K562 (cell line): Measurements from ENCODE around the gene RNPEPL1. TPM values are rescaled to one million over a fixed set of nuclear protein-coding genes. Genes with fewer than 3 reads are reported as not detected.

Experiments
- ATAC-seq: fragments of 200-7000 bp; cut with Tn5 transposase; 3 replicates; pipeline ENCODE4 v1.9.1; 2020; ENCODE audit warnings: moderate library complexity
- BruUV-seq: library from RNA; stranded (reverse); fragments of 400-500 nt; replicated peaks from 2 replicates; lab custom pipeline; 2021; lab: Mats Ljungman, UMichigan
- CTCF ChIA-PET: fragments of 300-600 bp; formaldehyde crosslinking; extraction: SDS; loops from one replicate; lab custom pipeline; 2021; ENCODE audit warnings: low intra/inter-chr PET ratio; lab: Yijun Ruan, JAX
- POLR2A ChIA-PET: fragments of 300-600, 350-650 bp; sonication (Branson Sonifier 250); formaldehyde crosslinking; extraction: SDS; loops from one replicate; lab custom pipeline; 2021; ENCODE audit warnings: antibody characterized with exemption, inconsistent platforms; lab: Yijun Ruan, JAX
- DNase-seq, 4 experiments: peaks; one replicate each; pipeline versions ENCODE4 v3.0.0 to v3.0.0-alpha.2; 2011 to 2018; ENCODE audit warnings: low spot score in 3 of 4, mixed read lengths in 3 of 4; ENCODE audit errors: extremely low read depth in 1 of 4
- FAIRE-seq: peaks from 2 replicates; lab custom pipeline; 2011; peaks lifted over from hg19 to GRCh38; lab: Jason Lieb, UNC
- H2AFZ ChIP-seq: 2 replicates; pipeline ENCODE4 v1.6.0; 2011; ENCODE audit warnings: low read depth, low read length, control low read depth, inconsistent platforms
- H3K27ac ChIP-seq: fragments of 200-600 bp; 3 replicates; pipeline ENCODE4 v1.8.0; 2011; ENCODE audit warnings: low read depth, mild to moderate bottlenecking, control low read depth, inconsistent platforms, low read length, moderate library complexity, mixed read lengths; ENCODE audit errors: extremely low read depth
- H3K27me3 ChIP-seq, 2 experiments: fragments of 300-600 bp in 1 of 2; 2 replicates in 1 of 2; 3 replicates in 1 of 2; pipeline versions ENCODE4 v1.6.0 to v1.8.0; 2011; ENCODE audit warnings: inconsistent platforms in 2 of 2, low read length in 2 of 2, mild to moderate bottlenecking in 1 of 2, mixed read lengths in 1 of 2, moderate library complexity in 1 of 2; ENCODE audit not compliant: control insufficient read depth in 2 of 2, insufficient read depth in 2 of 2
- H3K36me3 ChIP-seq: fragments of 300-600 bp; 3 replicates; pipeline ENCODE4 v1.8.0; 2011; ENCODE audit warnings: mild to moderate bottlenecking, low read length, inconsistent platforms; ENCODE audit not compliant: control insufficient read depth, insufficient read depth
- H3K4me1 ChIP-seq, 2 experiments: fragments of 200-600 bp in 1 of 2; replicated peaks in 1 of 2; 2 replicates in 1 of 2; 3 replicates in 1 of 2; pipeline versions ENCODE4 v1.5.1 to v1.8.0; 2011; ENCODE audit warnings: inconsistent platforms in 2 of 2, low read length in 2 of 2, mild to moderate bottlenecking in 1 of 2, mixed read lengths in 1 of 2, moderate library complexity in 1 of 2; ENCODE audit not compliant: control insufficient read depth in 2 of 2, insufficient read depth in 2 of 2
- H3K4me2 ChIP-seq: 2 replicates; pipeline ENCODE4 v1.6.1; 2011; ENCODE audit warnings: low read length, control low read depth, inconsistent platforms, mixed read lengths; ENCODE audit not compliant: insufficient read depth
- H3K4me3 ChIP-seq: fragments of 200-600 bp; sonication (generic), shearing (Covaris generic); 2 replicates; pipeline ENCODE4 v1.5.1; 2016; ENCODE audit warnings: control low read depth, inconsistent platforms
- H3K79me2 ChIP-seq: fragments of 200-600 bp; 3 replicates; pipeline ENCODE4 v1.8.0; 2011; ENCODE audit warnings: low read length, inconsistent platforms; ENCODE audit not compliant: control insufficient read depth, insufficient read depth
- H3K9ac ChIP-seq, 2 experiments: 2 replicates each; pipeline versions ENCODE4 v1.6.0 to v1.6.1; 2011; ENCODE audit warnings: low read depth in 2 of 2, low read length in 2 of 2, control low read depth in 1 of 2, inconsistent platforms in 1 of 2, mild to moderate bottlenecking in 1 of 2, mixed read lengths in 1 of 2; ENCODE audit not compliant: insufficient read depth in 1 of 2
- H3K9me1 ChIP-seq: one replicate; pipeline ENCODE4 v1.6.0; 2011; ENCODE audit warnings: inconsistent platforms, mild to moderate bottlenecking, low read length, moderate library complexity; ENCODE audit not compliant: control insufficient read depth, insufficient read depth
- H3K9me3 ChIP-seq: replicated peaks from 2 replicates; pipeline ENCODE4 v1.5.1; 2011; ENCODE audit warnings: low read depth, low read length, inconsistent platforms; ENCODE audit not compliant: control insufficient read depth, insufficient read depth
- H4K20me1 ChIP-seq: replicated peaks from 2 replicates; pipeline ENCODE4 v1.6.1; 2011; ENCODE audit warnings: low read length, inconsistent platforms, mixed read lengths; ENCODE audit not compliant: control insufficient read depth, insufficient read depth
- CEBPB ChIP-seq: fragments of 450-650 bp; IDR thresholded peaks from 2 replicates; pipeline ENCODE4 v1.6.1; 2016; ENCODE audit warnings: missing genetic modification characterization, missing compliant biosample characterization
- EHMT2 ChIP-seq: fragments of 450-650 bp; IDR thresholded peaks from 2 replicates; pipeline ENCODE4 v1.6.1; 2018; ENCODE audit warnings: antibody characterized with exemption
- GABPA ChIP-seq: fragments of 200-800 bp; sonication (Bioruptor generic); conservative IDR thresholded peaks from 2 replicates; pipeline ENCODE4 v1.6.1; 2016; ENCODE audit warnings: low read depth, missing genetic modification characterization, missing compliant biosample characterization
- GABPB1 ChIP-seq: sonication (generic); formaldehyde crosslinking; IDR thresholded peaks from 2 replicates; pipeline ENCODE4 v1.8.0; 2022; ENCODE audit warnings: mild to moderate bottlenecking, missing genetic modification reagents
- KLF10 ChIP-seq: fragments of 250-450 bp; sonication (Bioruptor Pico); IDR thresholded peaks from 2 replicates; pipeline ENCODE4 v1.6.1; 2021; ENCODE audit warnings: matching md5 sums
- LCOR ChIP-seq: sonication (generic); formaldehyde crosslinking; IDR thresholded peaks from 2 replicates; pipeline ENCODE4 v1.8.0; 2022; ENCODE audit warnings: mild to moderate bottlenecking, missing genetic modification reagents
- MAFK ChIP-seq: IDR thresholded peaks from 2 replicates; pipeline ENCODE4 v1.6.1; 2011; ENCODE audit warnings: low read length, improper control_type of control experiment
- NR2F6 ChIP-seq: fragments of 450-650 bp; formaldehyde crosslinking; IDR thresholded peaks from 2 replicates; pipeline ENCODE4 v1.4.0; 2020; ENCODE audit warnings: mild to moderate bottlenecking
- POLR2G ChIP-seq: fragments of 200-400 bp; formaldehyde crosslinking; IDR thresholded peaks from 2 replicates; pipeline ENCODE4 v1.6.1; 2017; ENCODE audit warnings: low read depth, mild to moderate bottlenecking, antibody characterized with exemption, low read length, moderate library complexity
- PTBP1 ChIP-seq: fragments of 200-400 bp; formaldehyde crosslinking; IDR thresholded peaks from 2 replicates; pipeline ENCODE4 v1.6.1; 2017; ENCODE audit warnings: low read depth, low read length
- RBM25 ChIP-seq: fragments of 200-400 bp; formaldehyde crosslinking; IDR thresholded peaks from 2 replicates; pipeline ENCODE4 v1.6.1; 2018; ENCODE audit warnings: low read length, low read depth, moderate library complexity; ENCODE audit not compliant: severe bottlenecking
- SREBF2 ChIP-seq: sonication (generic); formaldehyde crosslinking; IDR thresholded peaks from 2 replicates; pipeline ENCODE4 v1.4.0; 2020; ENCODE audit warnings: mild to moderate bottlenecking, missing genetic modification reagents
- WGBS: fragments of 100-300 bp; shearing (Covaris generic); methylation state at CpG from one replicate; pipeline ENCODE4 v1.1.6; 2016; ENCODE audit warnings: low coverage, mixed read lengths; ENCODE audit not compliant: insufficient coverage; ENCODE audit errors: missing lambda C conversion rate; 5-methylcytosine and 5-hydroxymethylcytosine counted together
- in situ Hi-C: fragments of 300-500 bp; cut with MboI; formaldehyde crosslinking; loops from 4 replicates; pipeline ENCODE4 v1.15.0; 2018; ENCODE audit warnings: inconsistent platforms, mixed read lengths
- intact Hi-C: fragments of 100-400 bp; cut with micrococcal nuclease; formaldehyde crosslinking; loops from 2 replicates; pipeline ENCODE4 v1.14.2; 2022
- polyA plus RNA-seq, 8 experiments: library from polyadenylated mRNA; depleted of rRNA in 4 of 8; stranded (reverse) in 5 of 8; unstranded in 3 of 8; fragments of >200 nt; fragmentation: Nextera tagmentation in 2 of 8; fragmentation: Illumina TruSeq in 1 of 8; extraction: Ambion mirVana in 2 of 8; extraction: Trizol in 1 of 8; gene quantifications; 2 replicates each; pipeline versions ENCODE4 v1.2.1 to v1.2.3, GENCODE V29; 2011 to 2014; ENCODE audit warnings: inconsistent platforms in 1 of 8, missing spikeins in 1 of 8
- total RNA-seq, 7 experiments: library from RNA; depleted of rRNA in 6 of 7; stranded (reverse); fragments of >200 nt in 6 of 7; fragmentation: Illumina TruSeq in 2 of 7; extraction: Trizol in 2 of 7; gene quantifications; 2 replicates each; pipeline versions ENCODE4 v1.2.1 to v1.2.3, GENCODE V29; 2011 to 2021; ENCODE audit warnings: low replicate concordance in 1 of 7
- TF ChIP-seq, protein P1 (sequence below): sonication (generic); formaldehyde crosslinking; IDR thresholded peaks from 2 replicates; pipeline ENCODE4 v1.9.0; 2022; ENCODE audit warnings: mild to moderate bottlenecking, missing genetic modification reagents
- TF ChIP-seq, protein P2 (sequence below), 3 experiments: fragments of 200-800 bp in 1 of 3; fragments of 250-450 bp in 1 of 3; fragments of 450-650 bp in 1 of 3; sonication (Bioruptor Pico) in 1 of 3; sonication (Bioruptor generic) in 1 of 3; formaldehyde crosslinking in 1 of 3; IDR thresholded peaks; 2 replicates each; pipeline versions ENCODE4 v1.6.1 to v1.8.0; 2016 to 2022; ENCODE audit warnings: mild to moderate bottlenecking in 2 of 3, missing genetic modification characterization in 2 of 3, missing compliant biosample characterization in 1 of 3, moderate library complexity in 1 of 3
- TF ChIP-seq, protein P3 (sequence below): fragments of 200-800 bp; sonication (Bioruptor generic); IDR thresholded peaks from 2 replicates; pipeline ENCODE4 v1.6.1; 2017; ENCODE audit warnings: missing genetic modification characterization, missing compliant biosample characterization

The RNPEPL1 gene
- total and polyA plus RNA-seq, 9 of the 15 experiments (the other 6 are each of a cell fraction or from before 2014, with no cell fraction given), result 0.07 to 38.7 (median 5.6) TPM

DNA sequence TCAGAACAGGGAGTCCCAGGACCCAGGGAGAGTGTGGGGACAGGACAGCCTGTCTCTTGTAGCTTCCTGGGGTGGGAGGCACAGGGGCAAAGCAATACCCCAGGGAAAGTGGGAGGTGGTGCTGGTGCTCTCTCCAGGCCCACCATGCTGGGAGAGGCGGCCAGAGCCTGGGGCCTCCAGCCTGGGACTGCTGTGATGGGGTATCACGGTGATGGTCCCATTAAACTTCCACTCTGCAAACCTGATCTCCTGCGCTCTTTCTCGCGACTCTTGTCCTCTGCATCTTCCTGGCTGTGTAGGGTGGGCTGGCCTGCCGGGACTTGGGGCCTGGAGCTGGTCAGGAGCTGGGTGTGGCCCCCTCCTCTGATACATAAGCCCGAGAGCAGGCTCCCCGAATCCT is 10.2 kb downstream of the RNPEPL1 start (continued):
- TF ChIP-seq MAFK, result no peak
- no peak for TF ChIP-seq KLF10 (CRISPR knock-in tag)
- TF ChIP-seq NR2F6 (CRISPR knock-in tag), result no peak
- no peak for TF ChIP-seq PTBP1
- no peak for TF ChIP-seq RBM25
- TF ChIP-seq LCOR (CRISPR knock-in tag), result no peak
- TF ChIP-seq, protein P1, sequence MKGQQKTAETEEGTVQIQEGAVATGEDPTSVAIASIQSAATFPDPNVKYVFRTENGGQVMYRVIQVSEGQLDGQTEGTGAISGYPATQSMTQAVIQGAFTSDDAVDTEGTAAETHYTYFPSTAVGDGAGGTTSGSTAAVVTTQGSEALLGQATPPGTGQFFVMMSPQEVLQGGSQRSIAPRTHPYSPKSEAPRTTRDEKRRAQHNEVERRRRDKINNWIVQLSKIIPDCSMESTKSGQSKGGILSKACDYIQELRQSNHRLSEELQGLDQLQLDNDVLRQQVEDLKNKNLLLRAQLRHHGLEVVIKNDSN, result no peak

DNA sequence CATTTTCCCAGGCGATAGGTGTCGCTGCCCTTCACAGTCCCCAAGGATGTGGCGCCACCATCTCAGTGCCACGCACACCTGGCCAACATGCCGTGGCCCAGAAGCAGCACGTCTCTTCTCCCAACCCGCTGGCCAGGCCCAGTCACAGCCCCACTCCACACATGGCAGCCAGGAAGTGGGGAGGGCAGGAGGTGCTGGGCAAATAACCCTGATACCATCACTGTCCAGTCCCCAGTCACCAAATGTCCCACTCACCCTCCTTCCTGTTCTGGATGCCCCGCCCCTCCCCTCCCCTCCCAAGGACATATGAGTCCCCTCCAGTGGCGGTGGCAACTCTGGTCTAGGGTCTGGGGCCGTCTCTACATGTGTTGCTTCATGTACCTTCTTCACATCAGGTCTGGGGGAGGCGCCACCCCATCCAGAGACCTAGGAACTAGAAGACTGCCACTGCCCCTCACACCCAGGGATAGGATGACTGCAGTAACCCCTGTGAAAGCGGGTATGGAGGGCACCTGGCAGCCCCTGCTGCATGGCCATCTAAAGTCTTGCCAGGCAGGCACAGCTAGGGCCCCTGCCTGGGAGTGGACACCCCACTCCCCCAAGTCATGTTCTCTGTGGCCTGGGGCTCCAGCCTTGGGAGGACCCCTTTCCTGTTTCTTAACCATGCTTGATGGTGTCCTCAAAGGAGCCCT is 10.9 kb downstream of the RNPEPL1 start:
- BruUV-seq, result no TSS peak
- 92% methylated on average over 4 of the region's 12 CpGs for WGBS
- Histone ChIP-seq H3K27ac (peak overlapping the region; percentile 45; the same call in 2 of the 3 replicates), H3K9me1 (peaks cover 8% of the 10 kb centered on the region), H3K4me1 (peaks cover 36 to 40% of the 10 kb centered on the region in 2 experiments), H3K36me3 (peaks cover 38% of the 10 kb centered on the region; the same call in 2 of the 3 replicates), H3K79me2 (peaks cover 28% of the 10 kb centered on the region), H3K9ac (peak overlapping the region; percentile 41 to 77; a peak in 3 of 4 replicates), H3K4me2 (0 out of 2 replicates have a peak overlapping the region, but pooled peaks have one; percentile 54), H3K27me3 (no peaks in the 10 kb centered on the region), H3K4me3 (no peak overlapping the region), H4K20me1 (no peaks in the 10 kb centered on the region; the same call in 1 of the 2 replicates), H2AFZ (no peak overlapping the region), H3K9me3 (no peaks in the 10 kb centered on the region)
- ATAC-seq (peak; percentile 43), FAIRE-seq (no peak), DNase-seq (peak in 3 of 4 experiments; percentile 31 to 49 (median 43))
- POLR2A ChIA-PET, result interaction anchor here (0.9 to 2.4 kb wide), 5 partner anchors 7 to 42 kb away, joined by 3 to 8 read pairs (median 8); partner anchors contain the start of gene RNPEPL1
- in situ Hi-C loops, result no loop called here
- intact Hi-C loops, result no loop called here
- CTCF ChIA-PET, result no interaction called here
- TF ChIP-seq GABPA (tag) (peak; percentile 61), GABPB1 (CRISPR knock-in tag) (peak; percentile 73; the same call in 1 of the 2 replicates), SREBF2 (CRISPR knock-in tag) (no peak), POLR2G (peak; percentile 52), EHMT2 (no peak), CEBPB (no peak)
- TF ChIP-seq, protein P2, sequence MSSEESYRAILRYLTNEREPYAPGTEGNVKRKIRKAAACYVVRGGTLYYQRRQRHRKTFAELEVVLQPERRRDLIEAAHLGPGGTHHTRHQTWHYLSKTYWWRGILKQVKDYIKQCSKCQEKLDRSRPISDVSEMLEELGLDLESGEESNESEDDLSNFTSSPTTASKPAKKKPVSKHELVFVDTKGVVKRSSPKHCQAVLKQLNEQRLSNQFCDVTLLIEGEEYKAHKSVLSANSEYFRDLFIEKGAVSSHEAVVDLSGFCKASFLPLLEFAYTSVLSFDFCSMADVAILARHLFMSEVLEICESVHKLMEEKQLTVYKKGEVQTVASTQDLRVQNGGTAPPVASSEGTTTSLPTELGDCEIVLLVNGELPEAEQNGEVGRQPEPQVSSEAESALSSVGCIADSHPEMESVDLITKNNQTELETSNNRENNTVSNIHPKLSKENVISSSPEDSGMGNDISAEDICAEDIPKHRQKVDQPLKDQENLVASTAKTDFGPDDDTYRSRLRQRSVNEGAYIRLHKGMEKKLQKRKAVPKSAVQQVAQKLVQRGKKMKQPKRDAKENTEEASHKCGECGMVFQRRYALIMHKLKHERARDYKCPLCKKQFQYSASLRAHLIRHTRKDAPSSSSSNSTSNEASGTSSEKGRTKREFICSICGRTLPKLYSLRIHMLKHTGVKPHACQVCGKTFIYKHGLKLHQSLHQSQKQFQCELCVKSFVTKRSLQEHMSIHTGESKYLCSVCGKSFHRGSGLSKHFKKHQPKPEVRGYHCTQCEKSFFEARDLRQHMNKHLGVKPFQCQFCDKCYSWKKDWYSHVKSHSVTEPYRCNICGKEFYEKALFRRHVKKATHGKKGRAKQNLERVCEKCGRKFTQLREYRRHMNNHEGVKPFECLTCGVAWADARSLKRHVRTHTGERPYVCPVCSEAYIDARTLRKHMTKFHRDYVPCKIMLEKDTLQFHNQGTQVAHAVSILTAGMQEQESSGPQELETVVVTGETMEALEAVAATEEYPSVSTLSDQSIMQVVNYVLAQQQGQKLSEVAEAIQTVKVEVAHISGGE (CRISPR knock-in tag; IDR thresholded peaks at IDR 0.05), result peak in 2 of 3 experiments; percentile 63 to 67; a peak in 4 of 6 replicates
- TF ChIP-seq, protein P3, sequence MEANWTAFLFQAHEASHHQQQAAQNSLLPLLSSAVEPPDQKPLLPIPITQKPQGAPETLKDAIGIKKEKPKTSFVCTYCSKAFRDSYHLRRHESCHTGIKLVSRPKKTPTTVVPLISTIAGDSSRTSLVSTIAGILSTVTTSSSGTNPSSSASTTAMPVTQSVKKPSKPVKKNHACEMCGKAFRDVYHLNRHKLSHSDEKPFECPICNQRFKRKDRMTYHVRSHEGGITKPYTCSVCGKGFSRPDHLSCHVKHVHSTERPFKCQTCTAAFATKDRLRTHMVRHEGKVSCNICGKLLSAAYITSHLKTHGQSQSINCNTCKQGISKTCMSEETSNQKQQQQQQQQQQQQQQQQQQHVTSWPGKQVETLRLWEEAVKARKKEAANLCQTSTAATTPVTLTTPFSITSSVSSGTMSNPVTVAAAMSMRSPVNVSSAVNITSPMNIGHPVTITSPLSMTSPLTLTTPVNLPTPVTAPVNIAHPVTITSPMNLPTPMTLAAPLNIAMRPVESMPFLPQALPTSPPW (CRISPR knock-in tag), result peak; percentile 17; the same call in 1 of the 2 replicates
